Measurements from ENCODE around the gene CCDC167.
A peak's percentile ranks its signal among the peaks of the same experiment; 100 is the strongest.

The CCDC167 gene

GRCh38 chr6:37499433-37500293, at the start of gene CCDC167:
Gene CCDC167, minus strand, starts transcription at chr6:37499893. Its CDS starts 30 bp downstream, at chr6:37499863.
- H3K9me3 ChIP-seq (ENCODE audit: control insufficient read depth, insufficient read depth, low read length), result peaks cover 6% of the 10 kb centered on the region; the same call in 1 of the 2 replicates
- H3K4me1 ChIP-seq (ENCODE audit: control insufficient read depth, low read length), result peaks cover 61% of the 10 kb centered on the region
- H3K27me3 ChIP-seq (ENCODE audit: control insufficient read depth, low read length), result no peaks in the 10 kb centered on the region
- no peaks in the 10 kb centered on the region for H3K36me3 ChIP-seq (ENCODE audit: control insufficient read depth, low read length)
- peaks cover 38% of the 10 kb centered on the region for H3K79me2 ChIP-seq (ENCODE audit: control insufficient read depth, low read length)
- no peaks in the 10 kb centered on the region for H3K9me2 ChIP-seq (replicated peaks; ENCODE audit: control insufficient read depth, low read length)
- H3K4me2 ChIP-seq (ENCODE audit: low read length), result peak within 1 kb of the TSS; percentile 76
- peak within 1 kb of the TSS; percentile 85 for H3K4me3 ChIP-seq (ENCODE audit: low read length)
- H4K20me1 ChIP-seq (ENCODE audit: control insufficient read depth, insufficient read depth, low read depth, low read length), result no peaks in the 10 kb centered on the region
- peak within 1 kb of the TSS; percentile 39 for H3K27ac ChIP-seq (ENCODE audit: low read depth, low read length)
- peaks cover 4% of the 10 kb centered on the region; the same call in 1 of the 2 replicates for H3F3A ChIP-seq (ENCODE audit: control insufficient read depth, insufficient read depth)
- no peak for TF ChIP-seq EZH2phosphoT487 (IDR thresholded peaks at IDR 0.05; ENCODE audit: borderline replicate concordance, low read length)
- TF ChIP-seq, protein P1, sequence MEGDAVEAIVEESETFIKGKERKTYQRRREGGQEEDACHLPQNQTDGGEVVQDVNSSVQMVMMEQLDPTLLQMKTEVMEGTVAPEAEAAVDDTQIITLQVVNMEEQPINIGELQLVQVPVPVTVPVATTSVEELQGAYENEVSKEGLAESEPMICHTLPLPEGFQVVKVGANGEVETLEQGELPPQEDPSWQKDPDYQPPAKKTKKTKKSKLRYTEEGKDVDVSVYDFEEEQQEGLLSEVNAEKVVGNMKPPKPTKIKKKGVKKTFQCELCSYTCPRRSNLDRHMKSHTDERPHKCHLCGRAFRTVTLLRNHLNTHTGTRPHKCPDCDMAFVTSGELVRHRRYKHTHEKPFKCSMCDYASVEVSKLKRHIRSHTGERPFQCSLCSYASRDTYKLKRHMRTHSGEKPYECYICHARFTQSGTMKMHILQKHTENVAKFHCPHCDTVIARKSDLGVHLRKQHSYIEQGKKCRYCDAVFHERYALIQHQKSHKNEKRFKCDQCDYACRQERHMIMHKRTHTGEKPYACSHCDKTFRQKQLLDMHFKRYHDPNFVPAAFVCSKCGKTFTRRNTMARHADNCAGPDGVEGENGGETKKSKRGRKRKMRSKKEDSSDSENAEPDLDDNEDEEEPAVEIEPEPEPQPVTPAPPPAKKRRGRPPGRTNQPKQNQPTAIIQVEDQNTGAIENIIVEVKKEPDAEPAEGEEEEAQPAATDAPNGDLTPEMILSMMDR (IDR thresholded peaks at IDR 0.05; ENCODE audit: low read depth, low read length, poor library complexity, severe bottlenecking), result no peak

DNA sequence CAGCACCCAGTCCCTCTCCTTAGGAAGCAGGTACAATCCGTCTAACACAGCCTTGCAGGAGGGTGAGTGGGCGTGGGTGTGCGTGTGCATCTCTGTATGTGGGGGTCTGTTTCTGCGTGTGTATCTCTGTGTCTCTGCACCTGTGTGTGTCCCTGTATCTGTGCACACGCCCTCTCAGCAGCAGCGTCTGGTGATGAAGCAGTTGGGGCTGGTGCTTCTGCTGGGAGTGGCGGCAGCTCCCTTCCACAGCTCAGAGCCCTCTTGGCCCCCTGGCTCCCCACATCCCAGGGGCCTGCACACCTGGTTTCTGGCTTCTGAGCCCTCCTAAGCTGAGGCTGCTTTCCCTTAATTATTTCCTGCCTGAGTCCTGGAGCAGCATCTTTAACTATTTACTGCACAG, 49.5 kb upstream of the CCDC167 start:
- Histone ChIP-seq H3K9me3 (ENCODE audit: control insufficient read depth, insufficient read depth, low read length) (no peaks in the 10 kb centered on the region), H3K79me2 (ENCODE audit: control insufficient read depth, low read length) (no peaks in the 10 kb centered on the region), H3F3A (ENCODE audit: control insufficient read depth, insufficient read depth) (no peaks in the 10 kb centered on the region), H3K9me2 (replicated peaks; ENCODE audit: control insufficient read depth, low read length) (no peaks in the 10 kb centered on the region), H3K4me1 (ENCODE audit: control insufficient read depth, low read length) (peaks cover 34% of the 10 kb centered on the region), H3K36me3 (ENCODE audit: control insufficient read depth, low read length) (no peaks in the 10 kb centered on the region), H4K20me1 (ENCODE audit: control insufficient read depth, insufficient read depth, low read depth, low read length) (no peaks in the 10 kb centered on the region), H3K4me3 (ENCODE audit: low read length) (no peak overlapping the region), H3K27ac (ENCODE audit: low read depth, low read length) (no peak overlapping the region), H3K27me3 (ENCODE audit: control insufficient read depth, low read length) (peaks cover 74% of the 10 kb centered on the region), H3K4me2 (ENCODE audit: low read length) (peak overlapping the region; percentile 28; the same call in 1 of the 2 replicates)
- TF ChIP-seq, protein P1 (IDR thresholded peaks at IDR 0.05; ENCODE audit: low read depth, low read length, poor library complexity, severe bottlenecking), result no peak
- no peak for TF ChIP-seq EZH2phosphoT487 (IDR thresholded peaks at IDR 0.05; ENCODE audit: borderline replicate concordance, low read length)

GRCh38 chr6:37548067-37548674, 48.5 kb upstream of the CCDC167 start:
- Histone ChIP-seq H3F3A (ENCODE audit: control insufficient read depth, insufficient read depth) (no peaks in the 10 kb centered on the region), H3K9me2 (replicated peaks; ENCODE audit: control insufficient read depth, low read length) (no peaks in the 10 kb centered on the region), H3K36me3 (ENCODE audit: control insufficient read depth, low read length) (no peaks in the 10 kb centered on the region), H3K27ac (ENCODE audit: low read depth, low read length) (no peak overlapping the region), H3K79me2 (ENCODE audit: control insufficient read depth, low read length) (no peaks in the 10 kb centered on the region), H3K4me3 (ENCODE audit: low read length) (no peak overlapping the region), H3K27me3 (ENCODE audit: control insufficient read depth, low read length) (peaks cover 74% of the 10 kb centered on the region), H3K4me1 (ENCODE audit: control insufficient read depth, low read length) (peaks cover 28% of the 10 kb centered on the region), H3K9me3 (ENCODE audit: control insufficient read depth, insufficient read depth, low read length) (no peaks in the 10 kb centered on the region), H3K4me2 (ENCODE audit: low read length) (peak overlapping the region; percentile 49; the same call in 1 of the 2 replicates), H4K20me1 (ENCODE audit: control insufficient read depth, insufficient read depth, low read depth, low read length) (no peaks in the 10 kb centered on the region)
- TF ChIP-seq EZH2phosphoT487 (IDR thresholded peaks at IDR 0.05; ENCODE audit: borderline replicate concordance, low read length), result no peak
- TF ChIP-seq, protein P1 (IDR thresholded peaks at IDR 0.05; ENCODE audit: low read depth, low read length, poor library complexity, severe bottlenecking), result no peak
